Uterus (tissue), 2 donors: ENCODE data around the gene DOK7.

Source experiments
- POLR2A ChIP-seq, 2 donors: fragments of 450-650 bp; IDR thresholded peaks; one replicate each; pipeline ENCODE4 v1.6.1; 2016; ENCODE audit warnings: antibody characterized with exemption in 2 of 2, mild to moderate bottlenecking in 1 of 2, moderate library complexity in 1 of 2
- TF ChIP-seq, protein P1 (sequence below), 4 experiments: fragments of 200-600 bp in 2 of 4; fragments of 450-650 bp in 2 of 4; sonication (generic) in 2 of 4; IDR thresholded peaks; one replicate each; pipeline ENCODE4 v1.5.1; 2016 to 2019; ENCODE audit warnings: antibody characterized with exemption in 4 of 4, mild to moderate bottlenecking in 2 of 4, moderate library complexity in 1 of 4

DNA sequence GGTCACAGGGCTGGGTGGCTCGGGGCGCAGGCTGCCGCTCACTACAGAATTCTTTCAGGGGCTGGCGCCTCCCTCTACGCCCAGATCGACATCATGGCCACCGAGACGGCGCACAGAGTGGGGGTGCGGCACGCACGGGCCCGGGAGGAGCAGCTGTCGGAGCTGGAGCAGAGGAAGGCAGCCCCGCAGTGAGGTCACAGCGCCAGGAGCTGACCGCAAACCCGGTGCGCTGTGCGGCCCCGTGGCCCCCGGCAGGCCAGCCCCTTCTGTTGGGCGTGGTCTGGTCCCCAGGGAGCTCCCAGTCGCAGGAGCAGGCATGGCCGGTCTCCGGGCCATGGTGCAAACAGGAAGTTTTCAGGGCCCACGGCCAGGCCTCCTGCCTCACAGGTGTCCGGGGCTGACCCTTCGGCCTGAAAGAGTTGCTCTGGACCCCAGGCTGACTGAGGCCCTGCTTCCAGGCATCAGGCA lies 37.6 kb downstream of the DOK7 start:
- TF ChIP-seq, protein P1, sequence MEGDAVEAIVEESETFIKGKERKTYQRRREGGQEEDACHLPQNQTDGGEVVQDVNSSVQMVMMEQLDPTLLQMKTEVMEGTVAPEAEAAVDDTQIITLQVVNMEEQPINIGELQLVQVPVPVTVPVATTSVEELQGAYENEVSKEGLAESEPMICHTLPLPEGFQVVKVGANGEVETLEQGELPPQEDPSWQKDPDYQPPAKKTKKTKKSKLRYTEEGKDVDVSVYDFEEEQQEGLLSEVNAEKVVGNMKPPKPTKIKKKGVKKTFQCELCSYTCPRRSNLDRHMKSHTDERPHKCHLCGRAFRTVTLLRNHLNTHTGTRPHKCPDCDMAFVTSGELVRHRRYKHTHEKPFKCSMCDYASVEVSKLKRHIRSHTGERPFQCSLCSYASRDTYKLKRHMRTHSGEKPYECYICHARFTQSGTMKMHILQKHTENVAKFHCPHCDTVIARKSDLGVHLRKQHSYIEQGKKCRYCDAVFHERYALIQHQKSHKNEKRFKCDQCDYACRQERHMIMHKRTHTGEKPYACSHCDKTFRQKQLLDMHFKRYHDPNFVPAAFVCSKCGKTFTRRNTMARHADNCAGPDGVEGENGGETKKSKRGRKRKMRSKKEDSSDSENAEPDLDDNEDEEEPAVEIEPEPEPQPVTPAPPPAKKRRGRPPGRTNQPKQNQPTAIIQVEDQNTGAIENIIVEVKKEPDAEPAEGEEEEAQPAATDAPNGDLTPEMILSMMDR (IDR thresholded peaks at IDR 0.05), result no peak
- no peak for TF ChIP-seq POLR2A (IDR thresholded peaks at IDR 0.05)
